Sigmoid colon (tissue), 4 donors: ENCODE measurements around the gene CNNM2.
"Not testable (repeated sequence)": the region's sequence is repeated elsewhere in the genome, so short reads cannot be mapped to it uniquely, and the experiment has no call there.

Source experiments
- CTCF ChIP-seq, 4 experiments: fragments of 450-650 bp in 3 of 4; fragments of 200-600 bp in 1 of 4; IDR thresholded peaks; one replicate each; pipeline ENCODE4 v1.5.1; 2016 to 2019; ENCODE audit warnings: antibody characterized with exemption in 4 of 4, mild to moderate bottlenecking in 3 of 4, moderate library complexity in 2 of 4
- EP300 ChIP-seq, 4 donors: sonication (generic); formaldehyde crosslinking; IDR thresholded peaks; one replicate each; pipeline ENCODE4 v1.6.1; 2017; ENCODE audit warnings: antibody characterized with exemption in 4 of 4
- POLR2A ChIP-seq, 2 donors: fragments of 450-650 bp; IDR thresholded peaks; one replicate each; pipeline ENCODE4 v1.6.1; 2016; ENCODE audit warnings: antibody characterized with exemption in 2 of 2, mild to moderate bottlenecking in 2 of 2, moderate library complexity in 2 of 2

DNA sequence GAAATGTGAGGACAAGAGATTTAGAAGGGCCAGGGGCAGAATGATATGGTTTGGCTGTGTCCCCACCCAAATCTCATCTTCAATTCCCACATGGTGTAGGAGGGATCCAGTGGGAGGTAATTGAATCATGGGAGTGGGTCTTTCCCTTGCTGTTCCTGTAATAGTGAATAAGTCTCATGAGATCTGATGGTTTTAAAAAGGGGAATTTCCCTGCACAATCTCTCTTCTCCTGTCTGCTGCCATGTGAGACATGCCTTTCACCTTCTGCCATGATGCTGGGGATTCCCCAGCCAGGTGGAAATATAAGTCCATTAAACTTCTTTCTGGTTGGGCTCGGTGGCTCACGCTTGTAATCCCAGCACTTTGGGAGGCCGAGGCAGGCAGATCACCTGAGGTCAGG, 217.1 kb downstream of the CNNM2 start:
- TF ChIP-seq CTCF, POLR2A, EP300 (IDR thresholded peaks at IDR 0.05): not testable (repeated sequence)
